NOMO-1 treated with dmso at 0.1 percent for 144 hours (cell line): ENCODE measurements around the gene ZNF609.
"Not testable (repeated sequence)": the region's sequence is repeated elsewhere in the genome, so short reads cannot be mapped to it uniquely, and the experiment has no call there.

Experiments
- DNase-seq: peaks from one replicate; lab custom pipeline; 2025; ENCODE audit not compliant: unreplicated experiment; lab: John Stamatoyannopoulos, UW

Gene ZNF609

DNA sequence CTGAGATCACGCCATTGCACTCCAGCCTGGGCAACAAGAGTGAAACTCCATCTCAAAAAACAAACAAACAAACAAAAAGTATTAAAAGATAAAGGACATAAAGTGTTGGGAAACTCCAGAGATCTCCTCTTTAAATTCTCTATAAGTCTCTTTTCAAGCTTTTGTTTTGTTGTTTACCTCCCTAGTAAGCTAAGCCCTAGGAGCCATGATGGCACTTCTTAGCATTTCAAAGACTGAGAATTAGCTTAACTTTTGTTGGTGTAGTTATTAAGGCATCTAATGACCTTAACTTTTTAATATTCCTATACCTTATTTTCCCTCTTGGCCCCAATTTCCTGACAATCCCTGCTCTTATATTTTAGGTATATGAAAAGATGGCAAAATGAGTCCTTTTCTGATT is 157.3 kb downstream of the ZNF609 start:
- DNase-seq: no peak

DNA sequence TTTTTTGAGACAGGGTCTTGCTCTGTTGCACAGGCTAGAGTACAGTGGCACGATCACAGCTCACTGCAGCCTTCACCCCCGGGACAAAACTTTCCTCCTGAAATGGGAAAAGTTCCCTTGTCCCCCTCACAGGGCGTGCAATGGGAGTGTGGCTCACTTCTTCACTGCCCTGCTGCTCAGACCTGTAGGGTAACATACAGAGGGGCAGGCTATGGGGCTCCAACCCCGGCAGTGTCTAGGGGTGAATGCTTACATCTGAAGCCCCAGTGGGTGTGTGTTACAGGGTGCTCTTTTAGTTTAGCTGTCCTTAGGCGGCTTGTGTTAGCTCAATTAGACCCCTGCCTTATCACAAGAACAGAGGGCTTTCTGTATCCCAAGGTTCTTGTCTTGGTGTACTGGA is 157.8 kb downstream of the ZNF609 start:
- no peak for DNase-seq

DNA sequence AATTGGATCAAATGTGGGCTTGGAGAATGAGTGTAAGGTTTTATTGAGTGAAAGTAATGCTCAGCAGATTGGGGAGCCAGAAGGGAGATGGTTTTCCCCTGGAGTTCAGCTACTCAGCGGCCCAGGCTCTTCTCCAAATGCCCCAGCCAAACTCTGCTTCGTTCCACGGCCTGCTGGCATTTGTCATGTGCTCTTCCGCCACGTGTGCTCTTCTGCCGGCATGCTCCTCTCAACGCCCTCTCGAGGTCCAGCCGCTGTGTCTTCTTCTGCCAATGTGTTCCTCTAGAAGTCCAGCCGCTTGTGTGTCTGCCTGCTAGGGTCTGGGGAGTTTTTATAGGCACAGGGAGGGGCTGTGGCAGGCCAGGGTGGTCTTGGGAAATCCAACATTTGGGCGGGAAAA is 158.2 kb downstream of the ZNF609 start:
- DNase-seq: no peak

DNA sequence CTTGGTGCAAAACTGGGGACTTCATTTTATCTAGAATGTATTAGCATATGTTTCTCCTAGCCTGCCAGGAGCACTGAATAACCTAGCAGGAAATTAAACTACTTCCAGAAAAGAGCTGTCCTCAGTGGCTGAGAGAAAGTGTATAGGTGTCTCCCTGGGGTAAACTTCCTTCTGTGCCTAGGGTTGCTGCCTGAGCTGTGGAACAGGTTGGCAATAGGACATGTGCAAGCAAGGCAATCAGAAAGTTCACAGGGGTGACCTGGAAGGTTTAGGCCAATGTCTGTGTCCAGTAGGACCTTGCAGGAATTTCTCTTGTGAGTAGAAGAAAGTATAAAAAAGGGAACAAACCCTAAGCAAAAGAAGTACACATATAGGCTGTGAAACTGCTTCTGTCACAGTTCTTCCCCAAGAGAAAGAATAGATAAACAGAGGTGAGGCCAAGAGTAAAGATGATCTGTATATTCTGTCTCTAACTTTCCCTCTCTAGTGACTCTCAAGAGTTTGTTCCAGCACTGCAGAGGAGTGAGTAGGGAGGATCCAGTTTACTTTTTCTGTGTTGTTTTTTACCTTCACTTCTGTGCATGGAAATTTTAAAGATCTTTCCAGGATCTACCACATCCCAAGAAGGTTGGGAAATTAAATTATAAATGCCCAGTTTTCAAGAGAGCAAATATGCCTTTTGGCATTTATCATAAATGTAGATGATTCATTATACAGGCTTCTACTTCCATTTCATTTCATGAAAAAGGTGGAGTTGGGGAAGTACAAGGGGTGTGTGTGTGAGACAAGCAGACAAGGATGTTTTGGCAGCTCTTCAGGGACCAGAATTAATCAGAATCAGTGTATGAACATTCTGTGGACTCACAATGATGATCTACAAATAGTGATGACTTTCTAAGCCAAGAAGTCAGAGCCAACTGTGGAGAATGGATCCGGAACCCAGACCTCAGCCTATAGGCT is 159.8 kb downstream of the ZNF609 start:
- no peak for DNase-seq

DNA sequence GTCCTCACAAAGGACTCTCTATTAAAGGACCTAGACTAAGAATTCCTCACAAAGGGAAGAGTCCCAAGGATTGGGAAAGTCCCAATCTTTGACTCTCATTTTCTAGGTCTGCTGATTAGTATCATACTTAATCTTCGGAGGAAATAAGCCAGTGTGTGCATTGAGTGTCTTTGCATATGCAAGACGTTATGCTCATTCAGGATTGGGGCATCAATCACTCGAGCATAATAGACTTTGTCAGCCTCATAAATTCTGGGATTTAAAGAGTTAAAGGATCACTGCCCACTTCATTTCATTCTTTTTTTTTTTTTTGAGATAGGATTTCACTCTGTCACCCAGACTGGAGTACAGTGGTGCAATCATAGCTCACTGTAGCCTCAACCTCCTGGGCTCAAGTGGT is 160.7 kb downstream of the ZNF609 start:
- DNase-seq: no peak

DNA sequence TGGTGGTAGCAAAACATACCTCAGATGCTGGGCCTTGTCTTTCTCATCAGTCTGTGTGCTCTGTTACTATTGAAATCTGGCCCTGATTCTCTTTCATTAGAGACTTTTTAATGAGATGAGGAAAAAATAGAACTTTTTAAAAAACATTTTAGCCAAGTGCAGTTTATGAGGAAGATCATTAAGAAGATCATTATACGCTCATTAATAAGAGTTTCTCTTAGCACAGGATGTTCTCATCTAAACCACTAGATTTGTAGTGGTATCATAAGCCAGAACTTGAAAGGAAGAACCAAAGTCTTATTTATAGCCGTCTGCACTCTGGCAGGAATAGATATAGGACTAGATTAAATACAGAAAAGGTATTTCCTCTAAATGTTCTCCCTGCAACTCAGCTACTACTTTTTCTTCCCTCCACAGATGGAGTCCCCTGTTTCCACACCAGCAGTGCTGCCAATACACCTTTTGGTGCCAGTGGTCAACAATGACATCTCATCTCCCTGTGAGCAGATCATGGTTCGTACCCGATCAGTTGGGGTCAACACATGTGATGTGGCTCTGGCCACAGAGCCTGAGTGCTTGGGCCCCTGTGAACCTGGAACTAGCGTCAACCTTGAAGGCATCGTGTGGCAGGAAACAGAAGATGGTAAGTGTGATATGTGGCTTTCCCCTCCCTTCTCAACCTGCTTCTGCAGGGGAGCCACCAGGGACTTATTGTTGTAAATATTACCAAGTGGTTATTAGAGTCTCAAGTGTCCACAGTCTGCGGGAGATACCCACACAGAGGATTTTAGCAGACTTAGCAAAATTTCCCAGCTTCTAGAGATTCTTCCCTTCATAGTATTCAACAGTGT is 162.3 kb downstream of the ZNF609 start:
- DNase-seq: no peak

DNA sequence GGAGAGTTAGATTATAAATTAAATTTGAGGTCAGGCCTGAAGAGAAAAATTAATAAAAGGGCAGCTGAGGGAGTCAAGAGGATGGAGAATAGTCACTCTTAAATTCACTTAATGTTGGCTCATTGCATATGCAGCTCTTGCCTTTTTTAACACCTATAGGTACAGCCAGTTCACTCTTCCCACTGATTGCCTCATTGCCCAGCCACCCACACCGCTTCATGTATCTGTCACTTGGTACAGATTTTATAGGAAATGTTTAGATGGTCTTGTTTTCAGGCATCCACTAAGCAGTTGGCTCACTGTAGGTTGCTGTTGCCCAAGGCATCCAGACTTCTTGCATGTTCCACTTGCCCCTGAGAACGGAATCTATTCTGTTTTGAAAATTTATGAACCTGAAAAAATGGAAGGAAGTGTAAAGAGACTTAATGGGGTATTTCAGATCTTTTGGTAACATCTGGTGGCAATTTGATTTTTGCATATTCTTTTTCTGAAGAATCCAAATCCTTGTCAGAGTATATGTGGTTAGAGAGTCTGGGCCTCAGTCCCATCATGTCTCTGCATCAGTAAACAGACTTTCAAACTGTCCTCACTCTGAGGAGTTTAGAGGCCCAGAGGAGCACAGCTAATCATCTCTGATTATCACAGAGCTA is 163.1 kb downstream of the ZNF609 start:
- no peak for DNase-seq

DNA sequence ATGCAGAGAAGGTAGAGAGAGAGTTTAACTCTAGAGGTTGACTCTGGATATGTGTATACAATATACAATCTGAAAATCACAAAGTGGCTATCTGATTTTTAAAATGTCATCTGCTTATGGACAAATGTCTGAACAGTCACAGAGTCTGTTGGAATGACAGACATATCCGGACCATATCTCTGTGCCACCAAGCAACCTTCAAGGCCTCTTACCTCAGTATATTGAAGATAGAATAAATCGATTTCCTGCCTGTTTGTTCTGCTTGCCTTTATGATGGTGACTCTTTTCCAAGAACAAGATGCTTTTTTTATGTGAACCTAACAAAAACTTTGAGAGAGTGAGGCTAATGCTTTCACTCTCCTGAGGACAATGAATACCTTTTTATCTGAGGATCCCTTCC is 163.9 kb downstream of the ZNF609 start:
- DNase-seq: no peak

DNA sequence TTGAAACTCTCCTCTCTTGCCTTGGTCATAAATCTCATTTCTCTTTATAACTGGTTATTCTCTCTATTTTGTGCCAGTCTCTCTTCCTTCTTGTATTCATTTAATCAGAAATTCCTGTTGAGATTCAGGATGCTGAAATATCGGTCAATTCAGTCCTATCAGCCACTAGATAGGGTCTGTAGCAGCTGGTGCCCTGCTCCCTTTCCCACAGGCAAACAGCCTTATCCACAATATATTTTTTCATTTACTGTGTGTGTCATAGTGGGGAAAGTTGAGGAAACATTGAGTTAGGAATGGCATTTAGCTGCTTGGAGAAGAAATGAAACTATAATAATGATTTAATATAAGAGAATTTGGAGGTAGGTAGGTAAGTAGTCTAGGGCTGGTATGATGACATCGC is 168.7 kb downstream of the ZNF609 start:
- no peak for DNase-seq

DNA sequence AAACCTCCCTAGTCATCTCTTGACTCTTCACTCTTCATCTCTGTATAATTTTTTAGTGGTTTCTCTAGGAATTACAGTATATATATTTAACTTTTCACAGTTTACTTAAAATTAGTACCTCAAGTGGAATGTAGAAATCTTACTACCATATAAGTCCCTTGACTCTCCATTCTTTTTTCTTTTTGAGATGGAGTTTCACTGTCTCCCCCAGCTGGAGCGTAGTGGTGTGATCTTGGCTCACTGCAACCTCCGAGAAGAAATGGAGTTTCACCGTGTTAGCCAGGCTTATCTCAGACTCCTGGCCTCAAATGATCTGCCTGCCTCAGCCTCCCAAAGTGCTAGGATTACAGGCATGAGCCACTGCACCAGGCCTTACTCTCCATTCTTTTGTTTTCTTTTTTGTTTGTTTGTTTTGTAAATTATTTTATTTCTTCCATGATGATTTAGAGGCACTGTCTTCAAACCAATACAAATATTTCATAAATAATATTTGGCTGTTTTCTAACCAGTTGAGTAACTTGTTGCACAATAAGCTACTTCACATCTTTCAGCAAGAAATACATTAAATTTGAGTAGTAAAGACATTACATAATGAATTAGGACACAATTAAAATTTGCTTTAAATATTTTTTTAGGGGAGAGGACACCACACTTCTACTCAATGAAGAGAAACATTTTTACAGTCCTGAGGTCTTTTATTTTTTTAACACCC is 170.2 kb downstream of the ZNF609 start:
- DNase-seq: no peak

DNA sequence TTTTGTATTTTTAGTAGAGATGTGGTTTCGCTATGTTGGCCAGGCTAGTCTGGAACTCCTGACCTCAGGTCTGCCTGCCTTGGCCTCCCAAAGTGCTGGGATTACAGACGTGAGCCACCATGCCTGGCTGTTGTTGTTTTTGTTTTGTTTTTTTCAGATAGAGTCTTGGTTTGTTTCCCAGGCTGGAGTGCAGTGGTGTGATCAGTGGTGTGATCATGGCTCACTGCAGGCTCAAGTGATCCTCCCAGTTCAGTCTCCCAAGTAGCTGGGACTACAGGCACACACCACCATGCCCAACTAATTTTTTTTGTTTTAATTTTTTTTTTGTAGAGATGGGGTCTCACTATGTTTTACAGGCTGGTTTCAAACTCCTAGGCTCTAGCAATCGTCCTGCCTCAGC is 172.3 kb downstream of the ZNF609 start:
- not testable (repeated sequence) for DNase-seq

DNA sequence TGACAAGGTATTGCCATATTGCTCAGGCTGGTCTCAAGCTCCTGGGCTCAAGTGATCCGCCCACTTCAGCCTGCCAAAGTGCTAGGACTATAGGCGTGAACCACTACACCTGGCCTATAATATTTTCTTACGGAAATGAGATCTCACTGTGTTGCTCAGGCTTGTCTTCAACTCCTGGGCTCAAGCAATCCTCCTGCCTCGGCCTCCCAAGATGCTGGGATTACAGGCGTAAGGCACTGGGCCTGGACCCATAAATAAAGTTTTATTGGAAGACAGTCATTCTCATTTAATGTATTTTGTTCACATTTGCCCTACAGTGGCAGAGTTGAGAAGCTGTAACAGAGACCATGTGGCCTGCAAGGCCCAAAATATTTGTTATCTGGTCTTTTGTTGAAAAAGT is 173.0 kb downstream of the ZNF609 start:
- DNase-seq: no peak

DNA sequence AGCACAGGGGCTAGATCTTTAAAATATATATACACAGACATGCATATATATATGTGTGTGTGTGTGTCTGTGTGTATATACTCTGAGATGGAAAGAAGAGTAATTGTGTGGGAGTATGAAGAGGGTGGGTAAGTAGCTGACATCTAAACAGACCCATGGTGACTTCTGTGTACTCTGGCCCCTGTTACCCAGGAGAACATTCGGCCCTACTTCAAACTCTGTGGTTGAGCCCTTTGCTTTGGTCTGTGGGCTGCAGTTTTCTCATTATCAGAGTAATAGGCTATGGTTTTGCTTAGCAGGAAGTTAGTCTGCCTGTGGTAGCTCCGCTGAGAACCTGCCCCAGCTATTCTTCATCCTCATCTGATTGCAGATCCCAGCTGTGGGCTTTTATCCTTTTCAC is 173.6 kb downstream of the ZNF609 start:
- DNase-seq: no peak

DNA sequence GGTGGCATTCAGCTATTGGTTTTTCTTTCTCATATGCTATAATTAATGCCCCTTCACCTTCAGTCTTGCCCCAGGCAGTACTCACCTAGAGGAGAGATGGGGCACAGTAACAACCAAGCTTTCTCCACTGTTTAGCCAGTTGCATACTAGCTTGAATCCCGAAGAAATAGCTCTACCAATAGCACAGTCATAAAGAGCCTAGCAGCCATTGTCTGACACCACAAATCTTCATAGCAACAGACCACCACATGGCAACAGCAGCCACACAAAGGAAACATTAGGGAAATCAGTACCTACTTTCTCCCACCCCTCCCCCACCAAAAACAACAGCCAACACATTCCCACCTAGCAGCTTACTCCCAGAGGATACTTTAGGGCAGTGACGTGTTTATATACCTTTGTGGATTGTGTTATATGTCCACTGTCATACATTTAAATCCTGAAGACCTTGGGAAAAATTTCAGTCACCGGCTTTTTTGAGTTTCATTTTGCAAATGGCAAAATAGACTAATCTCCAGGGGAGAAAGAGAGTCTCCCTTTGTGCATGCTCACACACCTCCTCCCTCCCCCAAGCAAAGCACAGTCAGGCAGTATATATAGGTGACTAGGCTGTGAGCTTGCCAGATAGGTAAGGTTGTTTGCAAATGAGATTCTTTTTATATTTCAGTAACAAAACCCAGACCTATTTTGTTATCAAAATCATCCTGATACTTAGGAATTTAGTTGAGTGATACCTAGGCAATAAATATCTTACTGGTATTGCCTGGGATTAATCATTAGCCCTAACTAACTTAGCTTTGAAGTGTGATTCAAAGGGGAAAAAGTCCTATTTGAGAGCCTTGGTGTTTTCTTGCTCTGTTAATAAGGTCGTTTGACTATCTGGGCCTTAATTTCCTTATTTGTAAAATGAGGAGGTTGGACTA is 174.5 kb downstream of the ZNF609 start:
- DNase-seq: no peak

DNA sequence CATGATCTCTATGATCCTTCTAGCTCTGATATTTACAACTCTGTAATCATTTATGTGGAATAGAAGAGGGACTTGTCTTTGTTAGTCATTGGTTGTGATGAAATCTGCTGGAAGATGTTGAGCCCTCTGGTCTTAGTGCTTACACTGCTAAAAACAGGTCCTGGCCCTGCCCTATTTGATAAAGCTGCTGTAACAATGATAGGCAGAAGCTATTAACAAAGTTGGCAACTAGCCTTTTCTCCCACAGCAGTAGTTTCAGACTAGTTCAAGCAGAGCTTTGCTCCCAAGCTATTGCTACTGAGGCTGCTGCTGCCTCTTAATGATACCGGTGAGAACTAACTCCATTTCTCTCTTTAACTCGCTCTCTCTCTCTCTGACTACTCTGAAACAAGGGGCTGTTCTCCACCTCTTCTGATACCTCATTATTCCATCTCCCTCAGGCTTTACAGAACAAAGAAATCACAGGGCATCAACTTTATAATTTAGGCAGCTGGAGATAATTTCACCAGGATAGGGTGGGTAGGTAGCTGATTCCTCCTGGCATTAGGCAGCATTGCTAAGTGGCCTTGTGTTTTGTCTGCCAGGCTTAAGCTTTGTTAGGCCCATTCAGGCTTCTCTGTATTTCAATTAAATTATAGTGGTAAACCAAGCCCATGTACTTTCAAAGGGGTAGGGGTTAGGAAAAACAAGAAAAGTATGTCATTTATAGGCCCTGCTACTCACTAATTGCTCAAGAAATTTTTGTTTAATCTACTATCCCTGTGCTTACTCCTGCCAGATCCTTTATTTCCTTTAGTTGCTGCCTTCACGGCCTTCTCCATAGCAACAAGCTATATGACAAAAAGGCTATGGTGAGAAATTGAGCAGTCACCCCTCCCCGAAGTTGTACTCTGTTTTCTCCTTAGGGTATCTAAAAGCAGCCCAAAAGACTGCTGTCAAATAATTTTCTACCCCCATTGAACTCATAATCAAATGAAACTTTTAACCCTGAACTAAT is 175.4 kb downstream of the ZNF609 start:
- no peak for DNase-seq

DNA sequence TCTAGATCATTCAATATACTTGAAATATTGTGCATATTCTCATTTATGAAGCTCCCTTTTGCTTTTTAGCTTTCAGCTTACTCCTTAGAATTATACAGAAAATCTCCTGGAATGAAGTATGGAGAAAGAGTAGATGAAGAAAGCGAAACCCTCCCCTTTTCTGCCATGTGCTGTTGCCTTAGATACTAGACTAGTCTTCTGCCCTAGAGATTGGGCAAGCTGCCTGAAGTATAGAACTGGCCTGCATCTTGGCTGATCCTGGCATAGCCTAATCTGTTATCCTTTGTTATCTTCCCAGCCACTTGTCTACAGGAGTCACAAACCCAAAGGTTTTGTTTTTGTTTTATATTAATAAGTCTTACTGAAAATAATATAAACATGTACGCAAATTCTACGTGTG is 176.2 kb downstream of the ZNF609 start:
- DNase-seq: no peak

DNA sequence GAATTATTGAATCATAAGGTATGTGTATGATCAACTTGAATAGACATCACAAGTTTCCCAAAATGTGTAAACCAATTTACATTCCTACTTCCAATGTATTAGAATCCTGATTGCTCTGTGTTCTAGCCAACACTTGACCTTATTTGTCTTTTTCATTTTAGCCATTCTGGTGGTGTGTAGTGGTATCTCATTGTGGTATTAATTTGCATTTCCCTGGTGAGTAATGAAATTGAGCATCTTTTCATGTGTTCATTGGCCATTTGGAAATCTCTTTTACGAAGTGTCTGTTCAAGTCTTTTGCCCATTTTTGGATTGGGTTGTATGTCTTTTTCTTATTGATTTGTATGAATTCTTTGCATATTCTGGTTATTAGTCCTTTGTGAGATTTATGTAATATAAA is 177.0 kb downstream of the ZNF609 start:
- no peak for DNase-seq

DNA sequence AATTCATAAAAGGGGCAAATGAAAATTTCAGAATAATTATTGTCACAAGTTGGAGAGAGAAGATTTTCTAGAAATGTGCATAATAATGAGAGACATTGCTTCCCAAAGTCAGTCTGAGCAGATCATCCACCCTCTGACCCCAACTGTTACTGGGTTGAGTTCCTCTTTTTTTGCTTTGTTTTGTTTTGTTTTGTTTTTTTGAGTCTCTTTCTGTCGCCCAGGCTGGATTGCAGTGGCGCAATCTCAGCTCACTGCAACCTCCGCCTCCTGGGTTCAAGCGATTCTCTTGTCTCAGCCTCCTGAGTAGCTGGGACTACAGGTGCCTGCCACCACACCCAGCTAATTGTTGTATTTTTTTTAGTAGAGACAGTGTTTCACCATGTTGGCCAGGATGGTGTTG is 179.4 kb downstream of the ZNF609 start:
- DNase-seq: peak; percentile 62
